Amniotic stem cell (primary cell): ENCODE results near the gene CTCF.
"Not testable (repeated sequence)": the region's sequence is repeated elsewhere in the genome, so short reads cannot be mapped to it uniquely, and the experiment has no call there.

Experiments
- DNase-seq: peaks from one replicate; lab custom pipeline; 2025; lab: John Stamatoyannopoulos, UW

The CTCF gene

GRCh38 chr16:67562526-67562917 lies at the start of gene CTCF:
Gene CTCF (plus strand): TSS chr16:67562526. CDS start chr16:67610833, 48,307 bp downstream.
- DNase-seq, result peak; percentile 72

GRCh38 chr16:67513892-67514291 lies 48.4 kb upstream of the CTCF start:
- not testable (repeated sequence) for DNase-seq

- peak; percentile 87 for DNase-seq
These were observed 47.9 kb upstream of the CTCF start for GRCh38 chr16:67514382-67514828.

- no peak for DNase-seq
These were observed 45.8 kb upstream of the CTCF start for GRCh38 chr16:67516296-67517154.

GRCh38 chr16:67517155-67517445 lies 45.2 kb upstream of the CTCF start:
- DNase-seq, result no peak

GRCh38 chr16:67517661-67518423 lies 44.5 kb upstream of the CTCF start:
- DNase-seq, result no peak

GRCh38 chr16:67518676-67519075 lies 43.6 kb upstream of the CTCF start:
- DNase-seq, result no peak

- no peak for DNase-seq
These were observed 43.1 kb upstream of the CTCF start for GRCh38 chr16:67519242-67519641.

GRCh38 chr16:67521095-67521804 lies 41.1 kb upstream of the CTCF start:
- DNase-seq, result peak; percentile 93

- DNase-seq, result no peak
These were observed 37.0 kb upstream of the CTCF start for GRCh38 chr16:67525176-67525860.

GRCh38 chr16:67526149-67526791 lies 36.1 kb upstream of the CTCF start:
- no peak for DNase-seq

GRCh38 chr16:67528222-67528869 lies 34.0 kb upstream of the CTCF start, which contains the start of gene RIPOR1:
Gene RIPOR1 (plus strand): TSS chr16:67528829. CDS start chr16:67538447, 9,618 bp downstream.
- no peak for DNase-seq

GRCh38 chr16:67528870-67529581 lies 33.3 kb upstream of the CTCF start:
- DNase-seq, result no peak

- no peak for DNase-seq
These were observed 32.7 kb upstream of the CTCF start for GRCh38 chr16:67529582-67530012.

GRCh38 chr16:67530013-67530939 lies 32.0 kb upstream of the CTCF start:
- peak; percentile 49 for DNase-seq

GRCh38 chr16:67531247-67531646 lies 31.1 kb upstream of the CTCF start:
- DNase-seq, result no peak

GRCh38 chr16:67533024-67533560 lies 29.2 kb upstream of the CTCF start:
- DNase-seq, result no peak

GRCh38 chr16:67533987-67534386 lies 28.3 kb upstream of the CTCF start:
- DNase-seq, result not testable (repeated sequence)

- no peak for DNase-seq
These were observed 27.9 kb upstream of the CTCF start for GRCh38 chr16:67534431-67534830.
